Tibial artery (tissue), 4 donors: ENCODE results near the gene HSP90B1.

Experiments
- DNase-seq, 2 donors: peaks; one replicate each; pipeline ENCODE4 v3.0.0-alpha.2; 2019
- H3K27ac ChIP-seq, 2 donors: fragments of 200-600 bp; sonication (generic) in 1 of 2; 1 replicate in 1 of 2; 2 replicates in 1 of 2; pipeline ENCODE4 v1.5.1; 2018 to 2019; ENCODE audit warnings: mild to moderate bottlenecking in 1 of 2
- H3K27me3 ChIP-seq, 2 donors: fragments of 200-600 bp; sonication (generic) in 1 of 2; one replicate each; pipeline versions ENCODE4 v1.5.1 to v1.6.0; 2016 to 2019
- H3K36me3 ChIP-seq, 3 donors: fragments of 200-600 bp; sonication (generic) in 2 of 3; one replicate each; pipeline ENCODE4 v1.5.1; 2016 to 2019; ENCODE audit warnings: mild to moderate bottlenecking in 2 of 3
- H3K4me1 ChIP-seq, 4 donors: fragments of 200-600 bp; sonication (generic) in 2 of 4; 1 replicate in 3 of 4; 2 replicates in 1 of 4; pipeline ENCODE4 v1.5.1; 2016 to 2019
- H3K4me3 ChIP-seq, 2 donors: fragments of 200-600 bp; sonication (generic) in 1 of 2; 1 replicate in 1 of 2; 2 replicates in 1 of 2; pipeline ENCODE4 v1.5.1; 2018 to 2019; ENCODE audit warnings: mild to moderate bottlenecking in 2 of 2
- H3K9me3 ChIP-seq, 3 donors: fragments of 200-600 bp; sonication (generic) in 1 of 3; one replicate each; pipeline ENCODE4 v1.5.1; 2016 to 2019
- CTCF ChIP-seq, 2 experiments: fragments of 200-600 bp in 1 of 2; fragments of 450-650 bp in 1 of 2; IDR thresholded peaks; one replicate each; pipeline ENCODE4 v1.5.1; 2017 to 2019; ENCODE audit warnings: antibody characterized with exemption in 2 of 2, mild to moderate bottlenecking in 1 of 2, moderate library complexity in 1 of 2
- intact Hi-C: fragments of 100-400 bp; cut with DNase I; formaldehyde crosslinking; loops from one replicate; pipeline ENCODE4 v1.15.0; 2023; ENCODE audit warnings: low total_unique reads

The HSP90B1 gene

DNA sequence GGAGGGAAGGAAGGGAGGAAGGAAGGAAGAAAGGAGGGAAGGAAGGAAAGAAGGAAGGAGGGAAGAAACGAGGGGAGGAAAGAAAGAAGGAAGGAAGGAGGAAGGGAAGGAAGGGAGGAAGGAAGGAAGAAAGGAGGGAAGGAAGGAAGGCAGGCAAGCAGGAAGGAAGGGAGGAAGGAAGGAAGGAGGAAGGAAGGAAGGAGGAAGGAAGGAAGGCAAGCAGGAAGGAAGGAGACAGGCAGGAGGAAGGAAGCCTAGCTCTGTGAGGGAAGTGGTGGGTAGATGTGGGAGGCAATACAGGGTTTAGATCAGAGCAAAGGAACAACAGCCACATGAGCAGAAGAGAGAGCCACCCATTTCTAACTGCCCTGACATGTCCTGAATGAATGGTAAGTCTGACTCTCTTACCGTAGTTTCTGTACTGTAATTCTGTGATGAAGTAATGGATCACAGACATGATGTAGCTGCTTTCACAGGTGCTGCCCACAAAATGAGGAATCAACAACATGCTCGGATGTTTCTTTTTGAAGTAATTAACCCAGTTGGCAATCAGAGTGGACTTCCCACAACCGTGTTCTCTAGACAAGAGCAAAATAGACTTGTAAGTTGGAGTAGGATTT, 24.4 kb upstream of the HSP90B1 start:
- DNase-seq = no peak
- no peak overlapping the region for H3K4me3 ChIP-seq
- H3K36me3 ChIP-seq = no peaks in the 10 kb centered on the region
- peaks cover 0 to 22% (median 8%) of the 10 kb centered on the region in 4 donors for H3K4me1 ChIP-seq
- H3K27me3 ChIP-seq = no peaks in the 10 kb centered on the region
- intact Hi-C loops = no loop called here
- no peaks in the 10 kb centered on the region for H3K9me3 ChIP-seq
- TF ChIP-seq CTCF (IDR thresholded peaks at IDR 0.05) = no peak
- no peak overlapping the region for H3K27ac ChIP-seq

GRCh38 chr12:103908246-103908541, 22.0 kb upstream of the HSP90B1 start:
- H3K9me3 ChIP-seq = no peaks in the 10 kb centered on the region
- TF ChIP-seq CTCF (IDR thresholded peaks at IDR 0.05) = no peak
- peaks cover 0 to 33% (median 11%) of the 10 kb centered on the region in 4 donors for H3K4me1 ChIP-seq
- DNase-seq = no peak
- no peak overlapping the region for H3K4me3 ChIP-seq
- H3K36me3 ChIP-seq = no peaks in the 10 kb centered on the region
- H3K27me3 ChIP-seq = no peaks in the 10 kb centered on the region
- intact Hi-C loops = no loop called here
- no peak overlapping the region for H3K27ac ChIP-seq

GRCh38 chr12:103908877-103909276, 21.3 kb upstream of the HSP90B1 start:
- DNase-seq = no peak
- H3K4me3 ChIP-seq = no peak overlapping the region
- no peaks in the 10 kb centered on the region for H3K36me3 ChIP-seq
- intact Hi-C loops = no loop called here
- no peaks in the 10 kb centered on the region for H3K27me3 ChIP-seq
- H3K27ac ChIP-seq = peak overlapping the region in 1 of 2 donors; percentile 8
- peaks cover 0 to 33% (median 11%) of the 10 kb centered on the region in 4 donors for H3K4me1 ChIP-seq
- no peak for TF ChIP-seq CTCF (IDR thresholded peaks at IDR 0.05)
- H3K9me3 ChIP-seq = no peaks in the 10 kb centered on the region

DNA sequence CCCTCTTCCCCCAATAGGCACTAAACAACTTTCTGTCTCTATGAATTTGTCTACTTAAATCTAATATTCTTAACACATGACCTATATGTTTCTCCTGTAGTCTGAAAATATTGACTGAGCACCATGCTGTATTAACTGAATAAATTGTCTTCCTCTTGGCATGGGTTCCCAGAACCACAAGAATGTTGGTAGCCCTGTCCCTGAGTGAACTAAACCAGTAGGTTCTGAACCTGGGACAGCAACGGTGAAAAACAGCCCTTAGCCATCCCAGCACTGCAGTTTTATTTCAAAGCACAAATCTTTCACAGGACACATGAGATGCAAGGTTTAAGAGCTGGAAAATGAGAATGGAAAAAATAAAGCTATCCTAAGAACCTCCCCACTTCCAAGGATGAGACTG, 20.4 kb upstream of the HSP90B1 start:
- Histone ChIP-seq H3K27ac (no peak overlapping the region), H3K4me3 (no peak overlapping the region), H3K9me3 (no peaks in the 10 kb centered on the region), H3K4me1 (peaks cover 0 to 33% (median 11%) of the 10 kb centered on the region in 4 donors), H3K27me3 (no peaks in the 10 kb centered on the region), H3K36me3 (no peaks in the 10 kb centered on the region)
- DNase-seq = no peak
- no peak for TF ChIP-seq CTCF (IDR thresholded peaks at IDR 0.05)
- intact Hi-C loops = no loop called here

- intact Hi-C loops = no loop called here
- Histone ChIP-seq H3K4me1 (peaks cover 0 to 33% (median 11%) of the 10 kb centered on the region in 4 donors), H3K9me3 (no peaks in the 10 kb centered on the region), H3K36me3 (no peaks in the 10 kb centered on the region), H3K4me3 (no peak overlapping the region), H3K27me3 (no peaks in the 10 kb centered on the region), H3K27ac (peak overlapping the region; percentile 8 to 63)
- TF ChIP-seq CTCF (IDR thresholded peaks at IDR 0.05) = no peak
- no peak for DNase-seq
Measured at GRCh38 chr12:103912069-103912468, 18.1 kb upstream of the HSP90B1 start.

DNA sequence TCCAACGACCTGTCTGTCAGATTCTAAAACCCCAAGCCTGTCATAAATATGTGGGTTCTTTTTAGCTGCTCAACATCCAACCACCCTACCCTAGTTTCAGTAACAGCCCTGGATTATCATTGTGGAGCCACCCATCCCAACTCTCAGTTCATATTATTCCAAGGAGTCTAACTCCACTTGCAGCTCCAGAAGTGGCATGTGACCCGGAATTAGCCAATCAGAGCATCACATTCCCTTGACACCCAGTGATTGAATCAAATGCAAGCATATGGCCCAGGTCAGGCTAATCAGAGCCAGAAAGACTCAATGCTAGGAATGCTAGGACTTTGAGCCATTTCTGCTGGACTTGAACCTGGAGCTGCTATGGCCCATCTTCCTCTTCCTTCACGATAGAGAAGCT, 17.1 kb upstream of the HSP90B1 start:
- DNase-seq = no peak
- H3K27me3 ChIP-seq = no peaks in the 10 kb centered on the region
- no peak for TF ChIP-seq CTCF (IDR thresholded peaks at IDR 0.05)
- no peak overlapping the region for H3K27ac ChIP-seq
- H3K4me3 ChIP-seq = no peak overlapping the region
- H3K4me1 ChIP-seq = peaks cover 0 to 33% (median 10%) of the 10 kb centered on the region in 4 donors
- no peaks in the 10 kb centered on the region for H3K36me3 ChIP-seq
- intact Hi-C loops = no loop called here
- peaks cover 0 to 7% (median 5%) of the 10 kb centered on the region in 3 donors for H3K9me3 ChIP-seq
